Peyer's patch (tissue), 4 donors: ENCODE data around the gene FOXK1. TPM values are rescaled to one million over a fixed set of nuclear protein-coding genes. Genes with fewer than 3 reads are reported as not detected.
"Not testable (repeated sequence)": the region's sequence is repeated elsewhere in the genome, so short reads cannot be mapped to it uniquely, and the experiment has no call there.

Source experiments
- DNase-seq, 3 donors: peaks; one replicate each; pipeline ENCODE4 v3.0.0-alpha.2; 2017 to 2019
- H3K27ac ChIP-seq, 4 donors: fragments of 200-600 bp; sonication (generic); one replicate each; pipeline ENCODE4 v1.5.1; 2016 to 2019
- H3K27me3 ChIP-seq, 2 donors: fragments of 200-600 bp; sonication (generic); one replicate each; pipeline ENCODE4 v1.5.1; 2019
- H3K36me3 ChIP-seq, 3 donors: fragments of 200-600 bp; sonication (generic); one replicate each; pipeline ENCODE4 v1.5.1; 2016 to 2019
- H3K4me1 ChIP-seq, 4 donors: fragments of 200-600 bp; sonication (generic); one replicate each; pipeline ENCODE4 v1.5.1; 2016 to 2019
- H3K4me3 ChIP-seq, 4 donors: fragments of 200-600 bp; sonication (generic); 1 replicate in 3 of 4; 2 replicates in 1 of 4; pipeline ENCODE4 v1.5.1; 2016 to 2019; ENCODE audit warnings: mild to moderate bottlenecking in 1 of 4
- H3K9me3 ChIP-seq, 4 donors: fragments of 200-600 bp; sonication (generic); one replicate each; pipeline ENCODE4 v1.5.1; 2016 to 2019; ENCODE audit warnings: mild to moderate bottlenecking in 1 of 4
- POLR2A ChIP-seq, 2 donors: fragments of 450-650 bp; IDR thresholded peaks; one replicate each; pipeline ENCODE4 v1.5.1; 2017; ENCODE audit warnings: antibody characterized with exemption in 2 of 2, mild to moderate bottlenecking in 2 of 2, moderate library complexity in 2 of 2
- total RNA-seq, 4 donors: library from RNA; depleted of rRNA; stranded (reverse); fragments of >200 nt; gene quantifications; one replicate each; pipeline ENCODE4 v1.1.0, GENCODE V29; 2016
- TF ChIP-seq, protein P1 (sequence below), 6 experiments: fragments of 450-650 bp in 4 of 6; fragments of 200-600 bp in 2 of 6; sonication (generic) in 1 of 6; IDR thresholded peaks; one replicate each; pipeline ENCODE4 v1.5.1; 2017 to 2019; ENCODE audit warnings: antibody characterized with exemption in 6 of 6, mild to moderate bottlenecking in 3 of 6, moderate library complexity in 1 of 6

FOXK1 gene
- total RNA-seq, 4 donors from 2014 or later, result 14.9 to 47.0 (median 36.1) TPM

DNA sequence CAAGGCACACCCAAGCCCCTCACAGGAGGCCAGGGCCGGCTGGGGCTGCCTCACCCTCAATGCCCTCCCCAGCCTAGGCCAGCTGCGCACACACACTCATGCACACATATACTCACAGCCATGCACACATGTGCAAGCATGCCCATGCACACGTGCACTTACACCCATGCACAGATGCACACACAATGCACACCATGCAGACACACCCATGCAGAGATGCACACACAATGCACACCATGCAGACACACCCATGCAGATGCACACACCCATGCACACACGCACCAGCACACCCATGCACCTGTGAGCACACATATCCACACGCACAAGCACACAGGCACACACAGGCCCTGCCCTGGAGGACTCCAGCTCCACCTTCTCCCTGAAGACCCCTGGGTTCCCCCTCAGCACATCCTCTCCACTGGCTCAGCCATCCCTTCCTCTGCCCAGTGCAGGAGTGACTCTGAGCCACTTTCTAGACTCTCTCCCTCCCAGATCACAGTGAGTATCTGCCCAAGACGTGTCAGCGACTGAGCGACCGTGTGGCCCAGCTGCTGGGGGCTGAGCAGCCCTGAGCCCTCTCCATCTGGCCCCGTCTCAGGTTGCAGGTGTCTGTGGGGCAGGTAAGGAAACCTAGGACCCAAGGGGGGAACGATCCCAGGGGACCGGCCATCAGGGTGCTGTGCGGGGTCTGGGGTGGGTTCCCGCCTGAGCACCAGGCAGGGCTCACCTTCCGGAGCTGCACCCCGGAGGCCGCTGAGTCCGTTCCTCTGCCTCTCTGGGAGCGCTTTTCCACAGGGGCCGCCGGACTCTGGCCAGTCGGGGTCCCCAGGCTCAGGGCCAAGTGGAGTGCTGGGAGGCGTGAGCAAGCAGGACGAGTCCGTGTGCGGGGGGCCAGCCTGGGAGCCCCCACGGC lies 119.1 kb downstream of the FOXK1 start:
- Histone ChIP-seq H3K9me3 (no peaks in the 10 kb centered on the region), H3K4me3 (no peak overlapping the region), H3K4me1 (no peaks in the 10 kb centered on the region), H3K27ac (no peak overlapping the region), H3K36me3 (no peaks in the 10 kb centered on the region), H3K27me3 (no peaks in the 10 kb centered on the region)
- no peak for DNase-seq
- TF ChIP-seq, protein P1, sequence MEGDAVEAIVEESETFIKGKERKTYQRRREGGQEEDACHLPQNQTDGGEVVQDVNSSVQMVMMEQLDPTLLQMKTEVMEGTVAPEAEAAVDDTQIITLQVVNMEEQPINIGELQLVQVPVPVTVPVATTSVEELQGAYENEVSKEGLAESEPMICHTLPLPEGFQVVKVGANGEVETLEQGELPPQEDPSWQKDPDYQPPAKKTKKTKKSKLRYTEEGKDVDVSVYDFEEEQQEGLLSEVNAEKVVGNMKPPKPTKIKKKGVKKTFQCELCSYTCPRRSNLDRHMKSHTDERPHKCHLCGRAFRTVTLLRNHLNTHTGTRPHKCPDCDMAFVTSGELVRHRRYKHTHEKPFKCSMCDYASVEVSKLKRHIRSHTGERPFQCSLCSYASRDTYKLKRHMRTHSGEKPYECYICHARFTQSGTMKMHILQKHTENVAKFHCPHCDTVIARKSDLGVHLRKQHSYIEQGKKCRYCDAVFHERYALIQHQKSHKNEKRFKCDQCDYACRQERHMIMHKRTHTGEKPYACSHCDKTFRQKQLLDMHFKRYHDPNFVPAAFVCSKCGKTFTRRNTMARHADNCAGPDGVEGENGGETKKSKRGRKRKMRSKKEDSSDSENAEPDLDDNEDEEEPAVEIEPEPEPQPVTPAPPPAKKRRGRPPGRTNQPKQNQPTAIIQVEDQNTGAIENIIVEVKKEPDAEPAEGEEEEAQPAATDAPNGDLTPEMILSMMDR (IDR thresholded peaks at IDR 0.05), result no peak
- no peak for TF ChIP-seq POLR2A (IDR thresholded peaks at IDR 0.05)

DNA sequence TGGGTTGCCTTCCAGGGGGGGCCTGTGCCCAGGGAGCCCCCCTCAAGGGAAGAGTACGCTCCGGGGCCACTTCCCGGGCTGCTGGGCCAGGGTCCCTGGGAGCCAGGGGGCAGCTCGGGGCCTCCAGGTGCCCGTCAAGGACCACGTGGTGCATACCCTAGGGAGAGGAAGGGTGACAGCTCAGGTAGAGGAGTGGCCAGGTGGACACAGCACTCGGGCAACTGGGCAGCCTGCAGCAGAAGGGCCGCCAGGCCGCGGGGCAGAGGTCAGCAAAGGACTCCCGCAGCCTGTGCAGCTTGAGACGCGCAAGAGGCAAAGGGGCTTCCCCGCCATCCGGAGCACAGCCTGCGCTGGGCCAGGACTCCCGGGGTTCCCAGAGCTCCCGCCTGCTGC lies 119.7 kb downstream of the FOXK1 start:
- no peak for DNase-seq
- H3K4me1 ChIP-seq, result no peaks in the 10 kb centered on the region
- no peaks in the 10 kb centered on the region for H3K36me3 ChIP-seq
- TF ChIP-seq POLR2A (IDR thresholded peaks at IDR 0.05), result no peak
- TF ChIP-seq, protein P1 (IDR thresholded peaks at IDR 0.05), result no peak
- no peak overlapping the region for H3K27ac ChIP-seq
- H3K9me3 ChIP-seq, result no peaks in the 10 kb centered on the region
- H3K4me3 ChIP-seq, result no peak overlapping the region
- no peaks in the 10 kb centered on the region for H3K27me3 ChIP-seq

DNA sequence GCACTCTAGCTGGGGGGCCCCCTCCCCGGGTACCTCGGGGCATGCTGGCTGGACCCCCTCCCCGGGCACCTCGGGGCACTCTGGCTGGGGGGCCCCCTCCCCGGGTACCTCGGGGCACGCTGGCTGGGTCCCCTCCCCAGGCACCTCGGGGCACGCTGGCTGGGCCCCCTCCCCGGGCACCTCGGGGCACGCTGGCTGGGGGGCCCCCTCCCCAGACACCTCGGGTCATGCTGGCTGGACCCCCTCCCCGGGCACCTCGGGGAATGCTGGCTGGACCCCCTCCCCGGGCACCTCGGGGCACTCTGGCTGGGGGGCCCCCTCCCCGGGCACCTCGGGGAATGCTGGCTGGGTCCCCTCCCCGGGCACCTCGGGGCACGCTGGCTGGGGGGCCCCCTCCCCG lies 120.5 kb downstream of the FOXK1 start:
- DNase-seq, H3K9me3 ChIP-seq, H3K36me3 ChIP-seq, H3K4me1 ChIP-seq, H3K27ac ChIP-seq, H3K27me3 ChIP-seq, H3K4me3 ChIP-seq: not testable (repeated sequence)

DNA sequence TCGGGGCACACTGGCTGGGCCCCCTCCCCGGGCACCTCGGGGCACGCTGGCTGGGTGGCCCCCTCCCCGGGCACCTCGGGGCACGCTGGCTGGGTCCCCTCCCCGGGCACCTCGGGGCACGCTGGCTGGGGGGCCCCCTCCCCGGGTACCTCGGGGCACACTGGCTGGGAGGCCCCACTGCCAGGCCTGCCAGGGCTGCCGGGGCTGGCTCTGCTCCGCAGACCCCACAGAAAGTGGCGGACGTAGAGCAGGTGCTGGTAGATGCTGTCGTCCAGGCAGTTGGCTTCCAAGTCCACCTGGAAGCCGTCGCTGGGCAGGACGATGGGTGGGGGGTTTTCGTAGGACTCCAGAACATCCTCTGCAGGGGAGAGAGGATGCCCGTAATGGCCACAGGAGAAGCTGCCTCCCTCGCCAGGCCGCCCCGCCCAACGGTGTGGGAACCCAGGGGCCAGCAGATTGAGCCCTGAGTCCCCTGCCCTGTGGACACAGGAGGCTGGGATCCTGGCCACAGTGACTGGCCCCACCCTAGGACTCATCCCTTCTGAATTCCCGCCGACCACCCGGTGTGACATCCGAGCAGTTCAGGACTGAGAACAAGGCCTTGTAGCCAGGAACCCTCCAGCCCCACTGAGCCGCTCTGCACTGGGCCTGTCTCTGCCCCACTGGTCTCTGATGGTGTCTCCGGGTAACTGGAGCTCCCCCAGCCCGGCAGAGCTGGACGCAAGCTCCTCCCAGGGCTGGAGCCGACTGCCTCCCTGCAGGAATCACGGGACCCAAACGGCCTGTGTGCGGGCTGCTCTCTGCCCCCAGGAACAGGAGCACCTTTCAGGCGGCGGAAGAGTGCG lies 121.5 kb downstream of the FOXK1 start:
- no peaks in the 10 kb centered on the region for H3K4me1 ChIP-seq
- no peaks in the 10 kb centered on the region for H3K36me3 ChIP-seq
- no peak overlapping the region for H3K27ac ChIP-seq
- TF ChIP-seq POLR2A (IDR thresholded peaks at IDR 0.05), result no peak
- TF ChIP-seq, protein P1 (IDR thresholded peaks at IDR 0.05), result no peak
- no peak for DNase-seq
- H3K4me3 ChIP-seq, result no peak overlapping the region
- H3K27me3 ChIP-seq, result no peaks in the 10 kb centered on the region
- no peaks in the 10 kb centered on the region for H3K9me3 ChIP-seq

DNA sequence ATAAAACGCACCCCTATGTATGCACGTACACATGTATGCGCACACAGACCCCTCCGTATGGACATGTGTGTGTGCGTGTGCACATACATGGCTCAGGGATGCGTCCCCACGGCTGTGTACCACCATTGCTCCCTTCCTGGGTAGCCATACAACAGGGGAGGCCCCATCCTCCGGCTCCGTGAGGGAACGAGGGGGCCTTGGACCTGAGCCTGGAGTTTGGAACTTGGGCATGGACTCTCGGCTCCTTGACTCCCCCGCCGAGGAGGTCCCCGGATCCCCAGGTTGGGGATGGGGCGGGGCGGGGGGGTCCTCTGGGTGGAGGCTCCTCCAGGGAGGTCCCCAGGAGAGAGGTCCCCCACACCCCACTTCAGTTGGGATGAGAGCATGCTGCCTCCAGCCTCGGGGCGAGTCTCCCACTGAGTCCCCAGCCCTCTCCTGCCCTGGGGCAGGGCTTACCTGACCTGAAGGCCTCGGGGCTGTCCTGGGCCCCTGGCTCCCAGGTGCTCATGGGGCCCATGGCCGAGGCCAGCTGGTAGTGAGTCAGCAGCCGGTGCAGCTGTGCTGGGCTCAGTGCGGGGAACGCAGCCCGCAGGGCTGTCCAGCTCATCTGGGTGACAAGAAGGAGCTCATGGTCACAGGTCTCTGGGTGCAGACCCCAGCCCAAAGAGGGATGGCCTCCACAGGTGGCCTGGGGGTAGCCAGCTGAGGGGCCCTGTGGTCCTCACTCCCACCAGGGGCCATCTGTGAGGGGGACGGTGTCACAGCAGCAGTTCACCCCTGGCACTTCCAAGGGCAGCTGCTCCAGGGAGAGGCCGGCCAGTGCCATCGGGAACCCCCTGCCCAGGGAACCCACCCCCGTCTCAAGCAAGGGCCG lies 123.3 kb downstream of the FOXK1 start:
- TF ChIP-seq, protein P1 (IDR thresholded peaks at IDR 0.05), result no peak
- no peak for TF ChIP-seq POLR2A (IDR thresholded peaks at IDR 0.05)
- no peak for DNase-seq
- no peak overlapping the region for H3K4me3 ChIP-seq
- H3K4me1 ChIP-seq, result peaks cover 0 to 3% (median 0%) of the 10 kb centered on the region in 4 donors
- H3K27me3 ChIP-seq, result no peaks in the 10 kb centered on the region
- H3K9me3 ChIP-seq, result no peaks in the 10 kb centered on the region
- no peak overlapping the region for H3K27ac ChIP-seq
- no peaks in the 10 kb centered on the region for H3K36me3 ChIP-seq
